Esophagus squamous epithelium (tissue), 4 donors: ENCODE results near the gene XG.
"Not testable (repeated sequence)": the region's sequence is repeated elsewhere in the genome, so short reads cannot be mapped to it uniquely, and the experiment has no call there.

Experiments
- CTCF ChIP-seq, 6 experiments: fragments of 450-650 bp in 4 of 6; fragments of 200-600 bp in 2 of 6; sonication (generic) in 2 of 6; IDR thresholded peaks; one replicate each; pipeline ENCODE4 v1.5.1; 2016 to 2019; ENCODE audit warnings: antibody characterized with exemption in 6 of 6, mild to moderate bottlenecking in 4 of 6, moderate library complexity in 4 of 6
- POLR2A ChIP-seq, 4 donors: fragments of 450-650 bp; IDR thresholded peaks; one replicate each; pipeline ENCODE4 v1.6.1; 2017; ENCODE audit warnings: antibody characterized with exemption in 4 of 4, mild to moderate bottlenecking in 4 of 4, moderate library complexity in 3 of 4

- not testable (repeated sequence) for TF ChIP-seq CTCF, POLR2A (IDR thresholded peaks at IDR 0.05)
Measured at GRCh38 chrX:2752441-2752840, 601 bp downstream of the XG start.
